Fibroblast of gingiva (primary cell): ENCODE measurements around the gene SH3BP2.
A peak's percentile ranks its signal among the peaks of the same experiment; 100 is the strongest.

ENCODE experiments used
- DNase-seq: peaks from one replicate; pipeline ENCODE4 v3.0.0-alpha.2; 2011; ENCODE audit warnings: low read depth

The SH3BP2 gene

DNA sequence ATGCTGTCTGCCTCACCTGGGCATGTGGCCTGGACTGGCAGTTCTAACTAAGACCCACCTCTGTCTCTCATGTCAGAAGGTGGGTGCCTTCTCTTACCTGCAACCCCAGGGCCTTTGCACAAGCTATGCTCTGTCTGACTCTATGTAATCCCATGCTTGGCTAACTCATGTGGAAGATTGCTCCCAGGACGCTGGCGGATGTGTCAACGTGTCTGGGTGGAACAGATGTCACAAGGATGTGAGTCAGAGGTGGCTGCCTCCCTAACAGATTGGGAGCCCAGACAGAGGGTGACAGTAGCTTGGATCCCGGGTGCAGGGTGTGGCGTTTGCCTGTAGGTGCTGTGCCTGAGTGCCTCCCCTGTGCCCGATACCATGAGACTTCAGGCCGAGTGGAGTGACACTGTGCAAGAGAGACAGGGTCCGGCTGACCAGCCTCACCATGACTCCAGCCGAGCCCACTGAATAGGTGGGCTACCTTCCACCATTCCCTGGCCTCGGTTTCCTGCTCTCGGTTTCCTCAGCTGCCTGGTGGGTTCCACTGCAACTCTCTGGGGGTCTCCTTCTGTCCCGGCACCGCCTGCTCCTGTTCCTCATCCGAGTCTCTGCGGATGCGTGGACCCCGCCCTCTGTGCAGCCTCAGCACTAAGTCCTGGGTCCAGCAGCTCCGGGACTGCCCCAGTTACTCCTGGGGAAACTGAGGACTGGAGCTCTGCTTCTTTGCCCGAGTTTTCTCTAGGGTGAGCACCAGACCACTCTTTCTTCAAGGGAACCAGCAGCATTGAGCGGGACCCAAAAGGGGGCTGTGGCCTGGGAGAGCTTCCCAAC is 11.0 kb downstream of the SH3BP2 start:
- peak; percentile 30 for DNase-seq

DNA sequence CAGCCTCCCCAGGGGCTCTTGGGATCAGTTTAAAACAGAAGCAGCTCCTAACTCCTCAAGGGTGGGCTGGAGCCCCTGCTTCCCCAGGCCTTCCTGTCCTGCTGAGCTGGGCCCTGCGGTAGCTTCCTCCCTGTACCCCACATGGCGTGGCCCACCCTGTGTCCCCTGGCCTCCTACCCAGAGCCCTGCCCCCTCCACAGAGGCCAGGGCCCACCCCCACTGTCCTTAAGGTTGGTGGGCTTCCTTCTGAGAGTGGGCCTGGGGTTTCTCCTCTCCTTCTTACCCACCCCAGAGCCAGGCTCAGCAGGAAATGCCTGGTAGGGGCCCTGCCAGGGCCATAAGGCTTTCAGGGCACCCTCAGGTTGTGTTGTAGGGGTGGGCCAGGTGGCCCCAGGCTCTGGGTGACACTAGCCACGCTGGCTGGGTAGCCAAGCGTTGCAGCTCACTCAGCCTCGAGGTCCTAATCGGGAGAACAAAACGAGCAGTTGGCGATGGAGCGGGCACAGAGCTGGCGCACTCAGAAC is 11.6 kb downstream of the SH3BP2 start:
- DNase-seq = no peak

DNA sequence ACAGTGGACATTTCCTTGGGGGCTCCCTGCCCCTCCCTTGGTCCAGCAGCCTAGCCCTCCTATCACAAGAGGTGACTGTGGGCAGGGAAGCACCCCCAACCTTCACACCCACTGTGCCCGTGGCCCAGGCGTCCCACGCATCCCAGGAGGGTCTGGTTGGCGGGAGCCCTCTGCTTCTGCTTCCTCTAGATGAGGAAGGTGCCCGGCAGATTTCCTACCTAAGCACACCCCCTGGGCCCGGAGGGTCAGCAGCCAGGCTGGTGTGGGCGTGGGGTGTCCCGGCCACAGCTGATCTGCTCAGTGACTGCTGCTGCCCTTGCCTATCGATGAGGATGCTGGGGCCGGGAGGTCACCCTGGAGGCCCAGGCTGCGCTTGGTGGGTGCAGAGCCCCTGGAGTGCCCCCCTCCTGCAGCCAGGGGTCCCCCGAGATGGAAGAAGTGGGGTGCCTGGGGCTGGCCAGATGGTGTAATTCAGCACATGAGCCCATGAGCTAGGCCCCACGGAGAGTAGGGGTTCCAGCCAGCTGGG is 12.2 kb downstream of the SH3BP2 start:
- no peak for DNase-seq

DNA sequence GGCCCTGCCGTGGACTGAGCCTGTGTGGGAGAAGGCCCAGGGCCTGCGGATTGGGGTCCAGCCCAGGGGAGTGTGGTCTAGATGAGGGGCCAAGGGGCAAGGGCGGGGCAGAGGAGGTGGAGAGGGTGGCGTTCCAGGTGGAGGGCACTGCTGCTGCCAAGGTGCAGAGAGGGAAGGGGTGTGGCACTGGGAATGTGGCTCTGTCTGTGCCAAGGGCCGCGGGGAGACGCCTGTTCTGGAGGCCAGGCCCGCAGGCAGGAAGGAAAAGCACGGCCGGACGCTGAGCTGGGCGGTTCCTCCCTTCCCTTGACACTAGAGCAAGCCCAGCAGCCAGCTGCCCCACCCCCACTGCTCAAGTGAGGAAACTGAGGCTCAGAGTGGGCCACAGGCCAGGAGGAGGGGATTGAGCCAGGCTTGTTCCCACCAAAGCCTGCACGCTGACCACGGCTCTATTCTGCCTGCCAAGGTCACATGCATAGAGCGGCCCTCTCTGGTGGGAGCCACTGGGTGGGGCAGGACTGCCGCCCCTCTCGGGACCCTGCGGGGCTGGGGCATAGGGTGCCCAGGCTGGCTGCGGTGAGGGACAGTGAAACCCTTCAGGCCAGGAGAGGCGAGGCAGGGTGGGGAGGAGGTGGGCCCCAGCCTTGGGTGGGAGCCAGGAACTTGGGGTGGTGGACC is 13.0 kb downstream of the SH3BP2 start:
- no peak for DNase-seq

DNA sequence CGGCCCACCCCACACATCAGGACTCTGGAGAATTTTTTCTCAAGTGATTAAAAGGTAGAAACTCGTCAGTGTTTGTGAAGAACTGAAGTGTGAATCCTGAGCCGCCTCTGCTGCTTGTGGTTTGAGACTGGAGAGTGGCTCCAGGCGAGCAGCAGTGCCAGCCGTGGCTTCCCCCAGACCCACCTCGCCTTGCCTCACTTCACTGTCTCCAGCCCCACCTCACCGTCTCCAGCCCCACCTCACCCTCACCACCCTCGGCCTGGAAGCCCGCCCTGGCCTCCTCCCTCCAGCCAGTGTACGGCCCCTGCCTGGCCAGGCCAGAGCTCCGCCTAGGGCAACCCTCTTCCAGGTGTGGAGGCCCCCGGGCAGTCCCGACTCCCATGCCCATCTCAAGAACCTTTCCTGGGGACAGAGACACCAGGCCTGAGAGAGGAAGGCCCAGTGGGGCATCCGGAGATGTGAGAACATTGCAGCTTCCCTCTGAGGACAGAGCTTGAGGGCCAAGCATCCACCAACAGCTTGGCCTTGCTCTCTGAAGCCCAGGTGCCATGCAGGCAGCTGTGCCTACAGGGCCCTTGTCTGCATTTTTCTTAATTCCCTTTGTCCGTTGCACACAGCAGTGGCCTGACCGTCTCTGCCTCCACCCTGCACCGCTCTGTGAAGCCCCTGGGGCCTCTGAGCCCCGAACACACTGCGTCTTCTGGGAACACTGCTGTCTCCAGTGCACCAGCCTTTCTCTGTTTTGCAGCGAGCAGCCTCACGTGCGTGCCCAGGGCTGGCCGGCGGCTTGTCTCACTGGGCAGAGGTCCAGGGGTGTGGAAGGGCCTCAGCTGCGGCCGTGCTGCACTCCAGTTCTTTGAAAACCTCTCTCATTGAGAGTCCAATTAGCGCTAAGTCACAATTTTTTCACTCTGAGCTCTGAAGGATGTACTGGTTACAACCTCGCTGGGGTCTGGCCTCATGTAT is 13.8 kb downstream of the SH3BP2 start:
- peak; percentile 66 for DNase-seq

DNA sequence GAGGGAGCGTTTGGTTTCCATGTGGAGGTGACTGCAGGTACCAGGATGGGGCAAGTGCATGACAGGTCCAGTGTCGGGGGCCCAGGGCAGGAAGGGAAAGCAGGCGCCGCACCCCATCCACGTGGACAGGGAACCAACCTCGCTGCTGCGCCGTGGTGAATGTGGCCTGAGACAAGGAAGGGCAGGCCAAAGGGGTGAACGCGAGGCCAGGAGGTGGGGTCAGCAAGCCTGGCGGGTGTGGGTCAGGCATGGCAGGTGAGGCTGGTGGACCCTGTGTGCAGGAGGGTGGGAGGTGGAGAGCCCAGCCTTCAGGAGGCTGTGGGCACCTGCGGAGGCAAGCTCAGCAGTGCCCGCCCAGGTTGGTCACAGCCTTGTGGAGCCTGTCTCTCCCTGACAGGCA is 14.7 kb downstream of the SH3BP2 start:
- no peak for DNase-seq

DNA sequence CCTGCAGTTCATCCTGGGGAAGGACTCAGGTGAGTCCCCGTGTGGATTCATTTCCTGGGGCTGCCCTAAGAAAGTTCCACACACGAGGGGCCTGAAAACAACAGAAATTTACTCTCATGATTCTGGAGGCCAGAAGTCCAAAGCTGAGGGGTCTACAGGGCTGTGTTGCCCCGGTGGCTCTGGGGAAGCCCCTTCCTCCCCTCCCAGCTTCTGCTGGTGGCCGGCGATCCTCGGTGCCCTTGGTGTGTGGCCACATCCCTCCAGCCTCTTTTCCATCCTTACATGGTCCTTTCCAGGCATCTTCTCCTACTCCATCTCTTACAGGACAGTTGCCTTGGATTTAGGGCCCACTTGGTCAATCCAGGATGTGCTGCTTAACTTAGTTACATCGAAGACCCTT is 15.1 kb downstream of the SH3BP2 start:
- DNase-seq = no peak

DNA sequence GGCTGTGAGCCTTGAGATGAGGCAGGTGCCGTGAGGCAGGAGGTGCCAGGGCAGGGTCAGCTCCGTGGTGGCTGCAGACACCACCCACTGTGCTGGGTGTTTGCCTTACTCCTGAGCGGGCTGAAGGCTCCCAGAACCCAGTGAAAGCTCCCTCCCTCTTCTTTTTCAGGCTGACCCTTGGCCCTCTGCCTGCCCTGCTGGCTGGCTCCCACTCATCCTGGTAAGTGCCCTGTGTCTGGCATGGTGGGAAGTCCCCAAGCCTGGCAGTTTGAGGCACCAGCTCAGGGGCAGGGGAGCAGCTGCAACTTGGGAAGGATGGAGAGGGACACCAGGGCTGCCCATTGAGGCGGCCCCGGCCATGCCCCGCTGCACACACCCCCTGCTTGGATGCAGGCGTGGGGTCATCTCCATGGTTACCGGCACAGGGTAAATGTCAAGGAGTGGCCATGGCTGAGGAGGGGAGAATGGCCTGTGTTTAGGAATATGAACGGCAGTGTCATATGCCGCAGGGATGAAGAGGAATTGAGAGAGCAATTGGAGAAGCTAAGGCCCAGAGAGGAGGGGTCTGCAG is 16.8 kb downstream of the SH3BP2 start:
- no peak for DNase-seq

DNA sequence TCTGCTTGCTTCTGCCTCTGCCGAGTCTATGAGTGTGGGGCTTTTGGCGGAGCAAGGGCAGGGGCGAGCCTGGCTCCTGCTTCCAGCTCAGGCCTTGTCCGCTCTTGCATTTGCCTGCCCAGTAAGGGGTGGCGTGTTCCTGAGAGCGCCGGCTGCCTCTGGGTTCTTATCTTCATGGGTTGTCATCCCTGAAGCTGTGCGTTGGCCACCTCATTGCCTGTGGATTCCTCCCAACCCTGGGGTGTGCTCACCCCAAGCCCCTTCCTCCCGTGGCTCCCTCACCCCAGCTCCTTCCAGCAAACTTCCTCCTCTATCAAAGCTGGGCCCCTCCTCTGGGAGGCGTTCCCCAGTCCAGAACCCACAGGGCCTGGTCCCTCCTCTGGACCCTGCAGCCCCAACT is 17.5 kb downstream of the SH3BP2 start:
- no peak for DNase-seq

DNA sequence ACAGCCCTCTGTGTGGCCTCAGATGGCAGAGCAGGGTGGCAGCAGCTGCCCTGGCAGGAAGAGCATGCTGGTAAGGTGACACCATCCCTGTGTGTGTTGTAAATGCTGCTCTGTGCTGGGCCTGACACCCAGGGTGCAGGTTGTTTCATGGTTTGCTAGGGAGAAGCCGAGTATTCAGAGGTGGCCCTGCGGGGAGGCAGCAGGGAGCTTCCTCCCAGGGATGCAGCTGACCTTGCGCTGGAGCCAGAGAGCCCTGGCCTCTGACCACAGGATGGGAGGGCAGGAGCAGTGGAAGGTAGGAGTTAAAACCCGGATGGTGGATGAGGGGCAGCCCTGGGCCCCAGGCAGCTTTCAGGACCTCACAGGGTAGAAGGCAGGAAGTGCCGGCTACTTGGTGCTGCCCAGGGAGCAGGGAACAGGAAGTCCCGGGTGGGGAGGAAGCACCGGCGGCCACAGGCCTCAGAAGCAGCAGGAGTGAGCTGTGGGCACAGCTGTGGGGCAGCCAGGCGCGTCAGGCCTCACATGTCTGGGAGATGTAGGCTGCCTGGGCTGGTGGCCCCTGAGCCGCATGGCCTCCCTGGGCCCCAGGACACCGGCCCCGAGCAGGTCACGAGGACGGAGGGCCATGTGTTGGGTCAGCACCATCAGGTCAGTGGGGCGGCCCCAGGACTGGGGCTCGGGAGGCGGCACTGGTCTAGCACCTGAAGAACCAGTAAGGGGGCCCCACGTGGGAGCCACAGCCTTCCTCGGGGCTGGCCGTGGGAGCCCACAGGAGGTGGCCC is 19.1 kb downstream of the SH3BP2 start:
- peak; percentile 61 for DNase-seq

DNA sequence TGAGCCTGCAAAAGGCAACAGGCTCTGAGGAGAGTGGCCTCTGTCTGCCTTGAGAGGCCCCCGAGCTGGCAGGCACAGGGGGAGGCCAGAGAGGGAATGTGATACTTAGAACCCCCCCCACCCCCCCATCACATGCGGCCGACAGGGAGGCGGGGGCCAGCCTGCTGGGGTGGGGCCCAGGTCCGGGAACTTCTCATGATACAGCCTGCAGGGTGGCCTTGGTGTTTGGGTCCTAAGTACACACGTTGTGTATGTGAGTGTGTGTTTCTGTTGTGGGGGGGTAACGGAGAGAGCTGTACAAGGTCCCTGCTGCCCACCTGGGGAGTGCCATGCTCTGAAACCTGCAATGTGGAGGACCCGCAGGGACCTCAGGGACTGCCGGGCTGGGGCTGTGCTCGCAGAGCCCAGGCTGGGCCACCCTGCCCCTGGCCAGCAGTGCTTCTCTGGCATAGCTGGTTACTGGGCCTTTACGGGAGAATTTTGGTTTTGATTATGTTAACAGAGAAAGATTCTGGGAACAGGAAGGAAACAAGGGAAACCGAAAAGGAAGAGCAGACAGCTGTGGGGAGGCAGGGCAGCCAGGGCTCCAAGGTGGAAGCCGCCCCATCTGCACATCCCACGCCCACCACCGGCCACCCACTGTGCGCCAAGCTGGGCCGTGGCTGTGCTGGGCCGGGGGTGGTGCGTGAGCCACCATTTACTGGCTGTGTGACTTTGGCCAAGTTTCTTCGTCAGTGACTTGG is 19.9 kb downstream of the SH3BP2 start:
- peak; percentile 24 for DNase-seq

DNA sequence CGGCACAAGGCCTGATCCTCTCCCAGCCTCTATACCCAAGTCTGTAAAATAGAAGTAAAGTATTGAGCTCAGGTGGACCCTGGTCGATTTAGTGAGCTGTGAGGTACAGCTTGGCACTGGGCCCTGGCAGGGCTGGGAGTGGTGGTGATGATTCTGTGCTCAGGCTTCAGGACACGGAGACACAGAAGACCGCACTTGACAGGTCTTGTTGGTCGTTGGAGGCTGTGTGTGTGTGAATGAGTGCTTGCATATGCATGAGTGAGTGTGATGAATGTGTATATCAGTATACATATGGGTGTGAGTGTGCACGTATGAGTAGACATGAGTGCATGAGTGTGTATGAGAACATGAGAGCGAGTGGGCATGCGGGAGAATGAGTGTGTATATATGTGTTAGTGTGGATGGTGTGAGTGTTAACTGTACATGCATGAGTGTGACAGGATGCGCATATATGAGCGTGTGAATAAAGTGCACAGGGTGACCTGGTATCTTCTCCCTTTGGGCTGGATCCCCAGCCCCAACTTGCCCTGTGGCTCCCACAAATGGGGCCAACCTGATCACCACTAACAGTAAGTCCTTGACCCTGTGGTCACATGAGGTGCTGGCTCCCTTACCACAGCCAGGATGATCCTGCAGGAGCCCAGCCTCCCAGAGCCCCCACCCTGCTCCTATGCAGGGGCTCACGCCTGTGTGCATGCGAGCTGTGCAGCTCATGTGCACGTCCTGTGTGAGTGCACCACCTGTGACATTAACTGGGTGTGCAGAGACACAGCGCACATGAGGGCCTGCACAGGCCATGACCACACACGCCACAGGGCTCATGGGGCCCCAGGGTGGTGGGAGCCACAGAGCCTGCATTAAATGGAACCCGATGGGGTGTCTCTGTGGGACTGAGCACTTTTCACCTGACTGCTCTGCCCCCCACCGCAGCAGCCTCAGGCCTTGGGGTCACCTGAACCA is 20.8 kb downstream of the SH3BP2 start:
- no peak for DNase-seq

DNA sequence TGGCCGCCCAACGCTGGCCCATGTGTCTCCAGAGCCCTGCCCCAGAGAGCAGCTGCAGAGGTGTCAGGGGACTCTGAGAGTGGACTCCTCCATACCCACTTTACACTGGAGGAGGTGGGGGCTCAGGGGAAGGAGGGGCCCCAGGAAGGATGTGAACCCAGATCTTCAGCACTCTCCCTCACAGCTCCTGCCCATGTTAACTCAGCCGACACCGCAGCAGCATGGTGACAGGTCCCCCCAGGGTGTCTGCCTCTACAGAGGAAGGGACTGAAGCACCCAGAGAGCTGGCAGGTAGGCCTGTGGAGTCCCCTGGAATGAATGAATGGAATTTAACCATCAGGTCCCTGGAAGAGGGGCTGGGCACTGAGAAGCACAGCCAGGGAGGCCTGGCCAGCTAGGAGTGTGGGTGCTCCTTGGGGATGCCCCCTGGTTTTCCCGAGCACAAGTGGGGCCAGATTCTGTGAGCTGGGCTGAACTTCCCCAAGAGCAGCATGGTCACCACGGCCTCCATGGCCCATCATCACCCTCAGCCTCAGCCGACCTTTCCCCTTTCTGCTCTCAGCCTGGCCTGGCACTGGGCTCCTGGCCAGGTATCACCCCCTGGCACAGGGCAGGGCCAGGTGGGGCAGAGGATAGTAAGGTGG is 21.9 kb downstream of the SH3BP2 start:
- DNase-seq = no peak

DNA sequence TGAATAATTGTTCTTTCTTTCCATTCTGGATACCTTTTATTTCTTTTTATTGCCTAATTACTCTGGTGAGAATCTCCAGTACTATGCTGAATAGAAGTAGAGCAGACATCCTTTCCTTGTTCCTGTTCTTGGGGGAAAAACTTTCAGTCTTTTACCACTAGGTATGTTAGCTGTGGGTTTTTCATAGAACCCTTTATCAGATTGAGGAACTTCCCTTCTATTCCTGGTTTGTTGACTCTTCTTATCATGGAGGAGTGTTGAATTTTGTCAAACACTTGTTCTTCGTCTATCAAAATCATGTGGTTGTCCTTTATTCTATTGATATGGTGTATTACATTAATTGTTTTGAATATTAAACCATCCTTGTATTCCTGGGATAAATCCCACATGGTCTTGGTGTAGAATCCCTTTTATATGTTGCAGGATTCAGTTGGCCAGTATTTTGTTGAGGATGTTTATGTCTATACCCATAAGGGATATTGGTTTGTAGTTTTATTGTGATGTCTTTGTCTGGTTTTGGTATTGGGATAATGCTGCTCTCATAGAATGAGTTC is 23.6 kb downstream of the SH3BP2 start:
- DNase-seq = no peak

DNA sequence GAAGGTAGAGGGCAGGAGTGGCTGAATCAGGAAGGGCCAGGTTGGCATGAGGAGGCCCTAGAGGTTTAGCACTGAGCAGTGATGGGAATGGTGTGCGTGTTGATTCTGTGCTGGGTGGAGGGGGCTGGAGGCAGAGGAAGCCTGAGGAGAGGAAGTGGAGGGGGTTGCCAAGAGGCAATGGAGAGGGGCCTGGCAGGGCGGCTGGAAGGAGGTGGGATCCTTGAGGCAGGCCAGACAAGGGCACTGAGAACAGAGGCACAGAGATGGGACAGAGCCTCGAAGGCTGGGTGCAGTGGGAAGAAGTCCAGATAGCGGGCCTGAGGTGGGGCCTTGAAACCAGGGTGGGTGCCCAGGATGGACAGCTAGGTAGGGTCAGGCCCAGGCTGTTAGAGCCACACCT is 24.3 kb downstream of the SH3BP2 start:
- DNase-seq = no peak

DNA sequence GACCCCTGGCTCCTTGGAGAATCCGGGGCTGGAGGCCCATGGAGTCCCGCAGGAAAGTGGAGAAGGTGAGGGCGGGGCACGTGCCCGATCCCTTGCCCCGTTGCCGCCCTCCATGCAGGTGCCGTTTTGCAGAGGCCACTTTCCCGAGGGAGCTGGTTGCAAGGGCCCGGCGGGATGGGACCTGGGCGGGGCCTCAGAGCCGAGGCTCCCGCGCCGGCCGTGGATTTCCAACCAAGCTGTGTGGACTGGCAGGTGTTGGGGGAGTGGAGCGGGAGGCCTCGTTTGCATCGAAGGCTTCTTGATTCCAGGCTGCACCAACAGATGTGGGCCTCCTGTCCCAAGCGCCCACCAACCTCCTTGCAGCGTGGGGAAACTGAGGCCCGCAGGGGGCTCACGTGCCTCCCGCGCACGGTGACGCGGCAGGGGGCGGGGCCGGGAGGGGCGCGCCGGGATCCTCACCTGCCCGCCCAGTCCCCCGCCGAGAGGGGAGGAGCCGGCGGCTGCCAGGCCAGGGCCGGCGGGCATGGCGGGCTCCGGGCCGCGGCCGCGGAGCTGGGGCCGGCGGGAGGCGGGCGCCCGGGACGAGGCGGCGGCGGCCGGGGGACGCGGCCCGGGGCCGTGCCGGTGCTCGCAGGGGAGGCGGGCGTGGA is 24.9 kb downstream of the SH3BP2 start:
- no peak for DNase-seq

DNA sequence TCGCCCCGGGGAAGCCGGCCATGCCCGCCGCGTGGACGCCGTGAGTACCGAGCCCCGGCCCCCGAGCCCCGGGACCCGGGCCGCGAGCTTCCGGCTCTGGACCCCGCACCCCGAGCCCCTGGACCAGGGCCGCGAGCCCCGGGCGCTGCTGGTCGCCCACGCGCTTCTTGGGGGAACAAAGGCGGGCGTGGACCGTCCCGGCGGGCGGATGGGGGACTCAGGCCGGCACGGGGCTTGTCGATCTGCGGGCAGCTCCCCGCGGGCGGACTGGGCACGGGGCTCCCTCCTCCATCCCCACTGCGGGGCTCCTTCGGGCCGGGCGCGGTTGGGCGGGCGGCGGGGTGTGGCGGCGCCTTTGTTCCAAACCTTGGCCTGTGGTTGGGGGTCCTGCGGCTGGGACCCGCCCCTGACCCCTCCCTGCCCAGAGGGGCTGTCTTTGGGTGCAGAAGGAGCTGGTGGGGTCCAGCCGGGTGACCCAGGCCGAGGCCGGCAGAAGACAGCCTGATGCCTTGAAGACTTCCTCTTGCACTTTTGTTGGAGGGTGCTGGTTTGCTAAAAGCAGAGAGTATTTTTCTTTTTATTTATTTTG is 25.6 kb downstream of the SH3BP2 start:
- no peak for DNase-seq
